Activated CD8-positive, alpha-beta memory T cell treated with anti-CD3 and anti-CD28 coated beads, Interleukin-2, amount 50 U/mL, for 48 hours (primary cell): ENCODE measurements around the gene SHISAL1.

Experiments used
- DNase-seq: peaks from one replicate; pipeline ENCODE4 v3.0.0-alpha.2; 2020

SHISAL1 gene

DNA sequence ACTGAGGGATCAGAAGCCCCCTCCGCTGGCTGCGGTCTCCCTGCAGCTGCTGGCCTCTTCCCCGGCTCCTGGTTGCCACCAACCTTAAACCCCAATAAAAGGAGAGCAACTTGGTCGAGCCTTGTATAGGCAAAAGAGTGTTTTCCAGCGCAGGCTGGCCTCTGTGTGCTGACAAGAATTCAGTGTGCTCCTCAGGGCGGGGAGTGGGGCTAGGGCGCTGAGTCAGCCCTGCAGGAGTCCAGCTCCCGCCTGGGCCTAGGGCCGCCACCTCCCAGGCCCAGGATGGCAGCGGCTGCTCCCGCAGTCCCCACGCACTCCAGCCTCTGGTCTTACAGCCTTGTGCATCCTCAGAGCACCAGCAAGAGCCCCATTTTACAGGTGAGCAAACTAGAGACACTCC lies at the start of gene SHISAL1:
TSS of gene SHISAL1 (minus strand) at position 186 of the 400 bp plus-strand sequence. CDS start 12,006 bp downstream, outside the sequence.
- DNase-seq: no peak

GRCh38 chr22:44361391-44362126 lies 48.8 kb upstream of the SHISAL1 start:
- DNase-seq: no peak

DNA sequence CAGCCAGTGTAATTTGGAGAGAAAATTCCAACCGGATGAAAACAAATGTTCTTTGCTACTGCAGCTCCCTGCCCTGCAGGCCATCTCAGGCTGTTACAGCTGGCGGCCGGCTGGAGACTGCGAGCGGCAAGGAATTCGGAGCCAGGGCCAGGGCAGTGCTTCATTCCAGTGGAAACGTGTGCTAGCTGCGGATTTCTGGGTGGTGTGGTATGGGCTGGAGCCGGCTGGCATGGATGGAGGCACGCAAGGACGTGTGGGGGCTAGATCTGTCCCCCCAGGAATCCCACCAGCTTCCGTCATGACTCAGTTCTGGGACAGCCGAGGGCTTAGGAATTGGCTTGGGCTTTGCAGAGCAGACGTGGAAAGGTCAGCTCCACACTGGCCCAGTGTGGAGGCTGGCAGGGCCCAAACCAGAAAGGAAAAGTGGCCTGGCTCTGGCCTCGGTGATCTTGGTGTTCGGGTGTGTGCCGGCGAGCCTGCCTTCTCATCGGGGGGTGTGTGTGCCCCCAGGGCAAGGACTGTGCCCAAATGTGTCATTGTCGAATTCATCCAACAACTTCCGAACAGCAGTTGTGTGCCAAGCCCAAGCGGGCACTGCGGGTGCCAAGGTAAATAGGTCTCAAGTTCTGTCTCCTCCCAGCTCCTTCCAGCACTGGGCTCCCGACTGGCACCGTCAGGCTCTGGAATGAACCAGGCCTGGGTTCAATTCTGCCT lies 48.1 kb upstream of the SHISAL1 start:
- no peak for DNase-seq

DNA sequence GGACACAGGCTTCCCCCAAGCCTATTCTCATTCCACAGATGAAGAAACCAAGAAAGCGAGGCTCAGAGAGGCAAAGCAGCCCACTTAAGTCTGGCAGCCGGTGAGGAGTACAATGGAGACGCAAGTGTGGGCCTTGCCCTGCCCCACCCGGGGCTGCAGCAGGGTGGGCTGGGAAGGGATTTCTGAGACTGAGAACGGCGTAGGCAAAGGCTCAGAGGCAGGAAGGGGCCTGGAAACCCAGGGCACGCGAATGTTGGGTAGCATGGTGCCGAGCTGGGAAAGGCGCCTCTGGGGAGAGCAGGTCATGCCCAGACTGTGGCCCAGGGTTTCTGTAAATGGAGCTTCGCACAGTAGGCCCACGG lies 47.5 kb upstream of the SHISAL1 start:
- no peak for DNase-seq

DNA sequence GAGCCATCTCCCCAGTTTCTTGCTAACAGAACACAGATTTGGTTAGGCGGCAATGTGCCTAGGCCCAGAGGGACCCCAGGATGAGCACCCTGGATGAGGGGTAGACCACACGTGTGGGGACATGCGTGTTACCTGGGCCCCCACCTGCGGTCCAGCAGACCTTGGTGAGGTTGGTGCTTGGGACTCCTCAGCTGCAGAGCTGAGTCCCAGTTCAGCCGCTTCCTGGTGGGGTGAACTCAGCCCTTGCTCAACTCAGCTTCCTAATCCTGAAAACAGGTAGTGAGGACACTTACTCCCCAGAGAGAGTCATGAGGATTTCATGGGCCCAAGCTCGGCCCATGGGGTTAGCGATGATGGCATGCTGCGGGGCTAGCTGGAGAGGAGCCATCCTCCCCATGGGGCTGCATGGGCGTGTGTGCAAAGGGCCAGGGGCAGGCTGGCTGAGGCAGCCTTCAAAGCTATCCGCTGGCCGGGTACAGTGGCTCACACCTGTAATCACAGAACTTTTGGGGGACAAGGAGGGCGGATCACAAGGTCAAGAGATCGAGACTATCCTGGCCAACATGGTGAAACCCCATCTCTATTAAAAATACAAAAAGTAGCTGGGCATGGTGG lies 46.9 kb upstream of the SHISAL1 start:
- no peak for DNase-seq

DNA sequence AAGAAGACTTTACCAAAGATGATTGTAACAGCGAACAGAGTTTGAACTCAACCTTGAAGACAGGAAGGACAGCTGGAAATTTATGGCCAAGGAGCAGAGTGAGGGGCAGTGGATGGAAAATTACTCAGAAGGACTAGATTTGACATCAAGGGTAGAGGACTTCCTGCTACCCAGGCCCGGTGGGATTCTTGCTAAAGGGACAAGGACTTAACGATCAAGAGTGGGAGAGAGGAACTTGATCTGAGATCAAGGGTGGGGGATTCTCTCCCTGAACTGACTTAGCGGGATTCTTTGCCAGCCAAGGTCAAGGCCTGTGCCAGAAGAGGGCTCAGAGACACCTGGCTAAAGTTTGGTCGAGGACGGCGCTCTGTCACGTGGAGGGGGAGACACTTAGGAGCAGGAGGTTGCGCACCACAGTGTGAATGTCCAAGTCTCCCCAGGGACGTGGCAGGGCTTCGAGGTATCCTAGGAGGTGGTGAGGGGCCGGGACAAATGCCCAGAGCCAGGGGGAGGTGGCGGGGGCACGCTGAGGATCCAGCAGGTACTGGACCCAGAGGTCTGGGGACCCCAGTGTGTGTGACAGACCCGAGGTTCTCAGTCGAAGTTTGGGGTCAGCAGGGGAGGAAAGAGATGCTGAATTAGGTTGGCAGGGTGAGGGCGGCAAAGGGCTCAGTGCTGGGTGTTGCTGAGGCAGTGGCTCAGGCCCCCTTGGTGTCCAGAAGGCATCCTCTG lies 46.1 kb upstream of the SHISAL1 start:
- no peak for DNase-seq

DNA sequence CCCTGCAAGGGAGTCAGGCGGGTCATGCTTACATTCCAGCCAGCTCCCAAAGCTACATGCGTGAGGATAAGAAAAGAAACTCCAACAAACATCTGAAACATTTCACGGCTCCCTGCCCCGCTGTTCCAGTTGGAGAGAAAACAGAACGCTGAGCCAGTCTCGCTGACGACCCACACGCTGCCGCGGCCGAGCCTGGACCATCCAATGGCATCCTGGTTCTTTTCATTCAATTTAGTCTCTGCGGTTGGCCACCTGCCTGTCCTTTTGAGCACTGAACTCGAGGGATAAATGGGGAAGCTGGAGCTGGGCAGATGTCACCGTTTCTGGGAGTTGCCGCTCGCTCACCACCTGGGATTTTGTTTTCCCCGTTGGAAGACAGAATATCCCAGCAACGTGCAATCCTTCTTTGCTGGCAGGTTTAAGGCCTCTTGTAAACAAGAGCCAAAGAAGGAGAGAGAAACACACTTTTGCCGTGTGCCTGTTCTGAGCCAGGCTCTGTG lies 45.3 kb upstream of the SHISAL1 start:
- DNase-seq: no peak

DNA sequence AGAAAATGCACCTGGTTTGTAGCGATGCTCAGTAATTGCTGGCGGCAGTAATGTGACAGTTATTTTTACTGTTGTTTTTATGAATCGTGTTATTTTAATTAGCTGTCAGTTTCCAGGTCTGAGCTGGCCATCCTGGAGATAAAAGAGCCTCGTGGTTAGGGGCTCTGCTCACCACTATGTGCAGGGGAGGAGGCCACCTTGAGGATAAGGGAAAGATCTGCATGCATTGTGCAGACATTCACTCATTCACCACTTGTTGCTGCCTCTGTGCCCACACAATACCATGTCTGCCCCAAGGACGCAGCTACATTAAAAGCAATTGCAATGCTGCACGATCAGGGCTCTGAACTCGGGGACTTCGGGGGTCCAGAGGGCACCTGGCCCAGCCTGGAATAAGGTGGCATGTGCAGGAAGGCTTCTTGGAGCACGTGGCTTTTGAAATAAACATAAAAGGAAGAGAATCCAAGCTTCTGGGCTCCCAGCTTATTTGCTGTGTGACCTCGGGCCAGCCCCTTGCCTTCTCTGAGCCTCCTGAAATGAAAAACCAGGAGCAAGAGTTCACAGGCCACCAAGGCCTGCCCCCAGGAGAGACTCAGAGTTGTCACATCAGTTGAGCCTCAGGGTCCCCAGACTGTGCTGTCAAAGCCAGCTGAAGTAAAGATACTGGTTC lies 44.7 kb upstream of the SHISAL1 start:
- DNase-seq: no peak

GRCh38 chr22:44355716-44356070 lies 42.9 kb upstream of the SHISAL1 start:
- DNase-seq: no peak

- no peak for DNase-seq
Observed at GRCh38 chr22:44354288-44354687, 41.5 kb upstream of the SHISAL1 start.

GRCh38 chr22:44353041-44353440 lies 40.3 kb upstream of the SHISAL1 start:
- DNase-seq: no peak

- DNase-seq: no peak
Observed at GRCh38 chr22:44352378-44353035, 39.8 kb upstream of the SHISAL1 start.

DNA sequence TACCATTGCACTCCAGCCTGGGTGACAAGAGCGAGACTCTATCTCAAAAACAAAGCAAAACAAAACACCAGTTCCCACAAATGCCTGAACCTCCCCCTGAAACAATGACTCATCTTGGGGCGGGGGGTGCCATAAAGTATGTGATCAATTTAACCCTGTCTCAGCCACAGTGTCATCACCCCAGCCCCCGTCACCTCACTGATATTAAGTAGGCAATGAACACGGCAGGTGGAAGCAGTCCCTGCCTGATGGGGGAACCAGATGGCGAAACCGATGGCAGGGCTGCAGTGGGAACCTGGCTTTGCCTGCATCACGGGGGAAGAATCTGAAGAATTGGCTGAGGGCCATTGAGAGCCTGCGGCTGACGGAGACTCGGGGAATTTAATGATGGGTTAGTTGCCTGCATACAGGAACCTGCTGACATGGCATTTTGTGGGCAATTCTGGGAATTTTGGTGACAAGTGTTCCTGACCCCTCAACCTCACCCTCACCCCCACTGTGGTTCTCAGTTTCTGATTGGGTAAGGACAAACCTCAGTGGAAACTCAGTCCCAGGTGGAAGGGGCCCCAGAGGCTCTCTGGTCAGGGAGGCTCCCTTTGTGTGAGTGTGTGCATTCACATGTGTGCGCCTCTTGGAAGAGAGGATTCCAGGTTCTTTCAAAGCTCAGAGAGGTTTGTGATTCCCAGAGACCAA lies 39.1 kb upstream of the SHISAL1 start:
- DNase-seq: peak; percentile 69

DNA sequence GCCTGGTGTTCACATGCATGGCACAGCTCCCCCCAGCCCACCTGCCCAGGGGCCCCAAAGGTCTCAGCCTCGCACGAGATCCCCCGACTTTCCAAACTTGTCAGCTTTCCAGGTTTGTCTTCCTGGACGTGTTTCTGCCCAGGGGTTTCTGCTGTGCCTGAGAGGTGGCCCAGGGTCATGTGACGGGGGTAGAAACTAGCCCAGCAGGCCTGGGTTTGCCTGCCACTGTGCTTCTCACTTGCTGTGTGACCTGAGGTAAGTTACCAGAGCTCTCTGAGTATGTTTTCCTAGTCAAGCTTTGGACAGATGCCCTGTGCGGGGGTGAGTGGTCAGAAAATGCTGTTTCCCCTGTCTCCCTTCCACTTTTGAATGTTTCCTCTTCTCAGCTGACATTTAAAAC lies 38.3 kb upstream of the SHISAL1 start:
- DNase-seq: no peak

DNA sequence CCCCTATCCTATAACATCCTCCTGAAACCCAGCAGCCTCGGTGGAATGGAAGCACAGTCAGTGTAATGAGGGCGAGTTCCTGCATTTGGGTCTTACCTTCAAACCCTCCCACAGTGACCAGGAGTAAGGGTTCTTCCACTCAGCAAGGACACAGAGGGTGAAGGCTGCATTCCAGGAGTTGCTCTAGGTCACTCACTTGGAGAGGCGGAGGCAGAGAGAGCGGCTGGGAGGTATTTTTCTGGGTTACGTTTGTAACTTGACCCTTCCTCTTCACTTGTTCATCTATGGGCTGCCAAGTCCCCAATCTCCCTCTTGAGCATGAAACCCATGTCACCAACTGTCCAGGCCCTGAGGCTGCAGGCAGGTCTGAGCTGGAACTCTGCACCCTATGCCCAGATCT lies 36.8 kb upstream of the SHISAL1 start:
- no peak for DNase-seq

- DNase-seq: no peak
Observed at GRCh38 chr22:44348971-44349560, 36.3 kb upstream of the SHISAL1 start.

- DNase-seq: no peak
Observed at GRCh38 chr22:44347549-44347948, 34.8 kb upstream of the SHISAL1 start.

DNA sequence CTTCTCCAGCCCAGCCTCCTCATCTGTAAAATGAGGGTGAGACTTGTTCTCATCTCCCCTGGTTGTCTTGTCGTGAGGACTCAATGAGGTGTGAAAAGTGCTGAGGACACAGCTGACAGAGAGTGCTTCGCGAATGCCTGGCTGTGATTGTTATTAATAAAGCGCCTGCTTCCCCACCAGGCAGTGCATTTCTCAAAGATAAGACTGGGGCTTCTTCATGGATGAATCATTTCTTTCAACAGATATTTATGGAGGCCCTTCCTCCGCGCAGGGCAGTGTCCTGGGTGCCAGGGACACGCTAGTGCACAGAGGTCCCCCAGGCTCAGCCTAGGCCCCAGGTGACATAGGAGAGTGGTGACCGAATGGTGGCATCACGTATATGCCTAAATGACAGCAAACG lies 34.3 kb upstream of the SHISAL1 start:
- DNase-seq: no peak

DNA sequence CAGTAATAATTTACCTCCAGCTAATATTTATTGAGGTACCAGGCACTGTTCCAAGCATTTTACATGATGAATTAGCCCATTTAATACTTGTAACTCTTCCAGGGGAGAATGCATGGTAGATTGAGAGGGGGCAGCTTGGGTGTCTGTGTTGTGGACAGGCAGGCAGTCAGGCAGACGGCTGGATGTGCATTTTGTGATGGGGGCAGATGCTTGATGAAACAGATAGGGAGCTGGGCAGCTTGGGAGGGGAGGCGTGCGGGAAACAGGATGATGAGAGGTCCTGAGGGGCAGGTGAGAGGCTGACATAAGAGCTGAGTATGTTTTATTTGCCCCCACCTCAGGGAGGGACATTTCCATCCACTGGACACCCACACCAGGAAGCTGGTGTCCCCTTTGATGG lies 33.1 kb upstream of the SHISAL1 start:
- DNase-seq: no peak

- DNase-seq: no peak
Observed at GRCh38 chr22:44344407-44344806, 31.7 kb upstream of the SHISAL1 start.

DNA sequence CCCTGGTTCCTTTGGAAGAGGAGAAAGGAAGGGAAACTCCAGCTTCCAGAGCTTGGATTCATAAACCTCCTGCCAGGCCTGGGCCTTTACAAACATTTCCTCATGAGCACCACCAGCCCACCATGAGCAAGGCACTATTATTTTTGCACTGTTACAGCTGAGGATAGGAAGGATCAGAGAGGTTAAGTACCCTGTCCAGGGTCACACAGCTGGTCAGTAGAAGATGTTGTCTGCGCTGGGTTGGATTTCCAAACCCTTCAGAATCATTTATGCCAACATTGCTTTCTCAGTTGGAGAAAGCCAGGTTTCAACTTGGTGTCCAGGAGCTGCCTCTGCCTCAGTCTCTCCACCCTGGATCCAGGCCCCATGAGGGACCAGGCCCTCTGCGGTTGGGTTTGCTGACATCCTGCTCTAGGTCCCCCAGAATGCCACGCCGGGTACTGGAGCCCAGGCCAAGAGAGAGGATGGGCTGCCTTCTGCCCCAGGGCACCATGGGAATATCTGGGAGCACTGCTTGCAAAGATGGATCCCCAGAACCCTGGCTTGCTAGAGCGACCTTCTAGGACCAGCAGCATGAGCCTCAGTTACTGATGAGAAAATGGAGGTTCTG lies 29.7 kb upstream of the SHISAL1 start:
- DNase-seq: no peak
